Measurements from ENCODE around the gene ABCC6.
"Not testable (repeated sequence)": the region's sequence is repeated elsewhere in the genome, so short reads cannot be mapped to it uniquely, and the experiment has no call there.

Gene ABCC6

GRCh38 chr16:16166085-16166484 is 57.2 kb downstream of the ABCC6 start:
- TF ChIP-seq Cebpa-rat (IDR thresholded peaks at IDR 0.05), result no peak
- Histone ChIP-seq H3K4me3 (no peak overlapping the region), H3K27me3 (no peaks in the 10 kb centered on the region), H3K27ac (no peak overlapping the region), H3K9me3 (peaks cover 23% of the 10 kb centered on the region), H3K4me2 (no peak overlapping the region), H3K36me3 (no peaks in the 10 kb centered on the region), H3K9ac (no peak overlapping the region), H4K20me1 (no peaks in the 10 kb centered on the region), H3K4me1 (peaks cover 37% of the 10 kb centered on the region)

- TF ChIP-seq Cebpa-rat (IDR thresholded peaks at IDR 0.05), result no peak
- Histone ChIP-seq H3K27ac (peak overlapping the region; percentile 77; the same call in 1 of the 2 replicates), H3K4me1 (peaks cover 37% of the 10 kb centered on the region), H3K27me3 (no peaks in the 10 kb centered on the region), H3K9ac (no peak overlapping the region), H3K36me3 (no peaks in the 10 kb centered on the region), H3K4me2 (peak overlapping the region; percentile 56), H3K4me3 (no peak overlapping the region), H3K9me3 (peaks cover 42% of the 10 kb centered on the region), H4K20me1 (no peaks in the 10 kb centered on the region)
Measured at GRCh38 chr16:16164243-16164642, 59.1 kb downstream of the ABCC6 start.

- Histone ChIP-seq H3K27ac (peak overlapping the region; percentile 77), H3K4me3 (no peak overlapping the region), H4K20me1 (no peaks in the 10 kb centered on the region), H3K36me3 (no peaks in the 10 kb centered on the region), H3K27me3 (no peaks in the 10 kb centered on the region), H3K9me3 (peaks cover 49% of the 10 kb centered on the region), H3K4me1 (peaks cover 37% of the 10 kb centered on the region), H3K4me2 (peak overlapping the region; percentile 56), H3K9ac (peak overlapping the region; percentile 16; the same call in 1 of the 2 replicates)
- no peak for TF ChIP-seq Cebpa-rat (IDR thresholded peaks at IDR 0.05)
Measured at GRCh38 chr16:16163571-16163970, 59.7 kb downstream of the ABCC6 start.

DNA sequence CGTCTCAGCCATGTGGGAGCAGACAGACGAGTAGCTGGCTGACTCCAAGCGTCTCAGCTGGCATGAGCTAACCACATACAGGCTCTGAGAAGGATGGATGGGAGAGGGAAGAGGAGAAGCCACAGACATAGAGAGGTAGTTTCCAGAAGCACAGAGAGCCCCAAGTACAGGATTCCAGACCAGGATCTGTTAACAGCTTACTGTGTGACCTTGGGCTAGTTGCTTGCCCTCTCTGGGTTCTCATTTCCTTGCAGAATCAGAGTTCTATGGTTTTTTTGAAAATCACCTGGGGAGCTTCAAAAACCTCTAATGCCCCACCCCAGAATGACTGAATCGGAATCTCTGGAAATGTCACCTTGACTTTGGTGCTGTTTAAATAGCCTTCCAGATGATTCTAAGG is 60.2 kb downstream of the ABCC6 start:
- no peaks in the 10 kb centered on the region for H3K27me3 ChIP-seq
- no peaks in the 10 kb centered on the region for H3K36me3 ChIP-seq
- peaks cover 37% of the 10 kb centered on the region for H3K4me1 ChIP-seq
- H3K4me2 ChIP-seq, result peak overlapping the region; percentile 56
- no peak overlapping the region for H3K4me3 ChIP-seq
- H3K9ac ChIP-seq, result peak overlapping the region; percentile 16; the same call in 1 of the 2 replicates
- no peak for TF ChIP-seq Cebpa-rat (IDR thresholded peaks at IDR 0.05)
- peak overlapping the region; percentile 77 for H3K27ac ChIP-seq
- H3K9me3 ChIP-seq, result peaks cover 53% of the 10 kb centered on the region
- no peaks in the 10 kb centered on the region for H4K20me1 ChIP-seq

GRCh38 chr16:16162591-16162990 is 60.7 kb downstream of the ABCC6 start:
- Histone ChIP-seq H3K4me2 (peak overlapping the region; percentile 56), H3K9ac (no peak overlapping the region), H3K9me3 (peaks cover 58% of the 10 kb centered on the region), H3K36me3 (no peaks in the 10 kb centered on the region), H4K20me1 (no peaks in the 10 kb centered on the region), H3K4me1 (peaks cover 37% of the 10 kb centered on the region), H3K27me3 (no peaks in the 10 kb centered on the region), H3K4me3 (no peak overlapping the region), H3K27ac (peak overlapping the region; percentile 77)
- no peak for TF ChIP-seq Cebpa-rat (IDR thresholded peaks at IDR 0.05)

DNA sequence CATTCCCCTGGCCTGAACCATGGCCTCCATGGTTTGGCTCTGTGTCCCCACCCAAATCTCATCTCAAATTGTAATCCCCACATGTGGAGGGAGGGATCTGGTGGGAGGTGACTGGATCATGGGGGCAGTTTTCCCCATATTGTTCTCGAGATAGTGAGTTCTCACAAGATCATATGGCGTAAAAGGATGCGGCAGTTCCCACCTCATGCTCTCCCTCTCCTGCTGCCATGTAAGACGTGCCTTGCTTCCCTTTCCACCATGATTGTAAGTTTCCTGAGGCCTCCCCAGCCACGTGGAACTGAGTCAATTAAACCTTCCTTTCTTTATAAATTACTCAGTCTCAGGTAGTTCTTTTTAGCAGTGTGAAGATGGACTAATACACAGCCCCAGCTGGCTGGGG is 61.5 kb downstream of the ABCC6 start:
- H3K27ac ChIP-seq, result peak overlapping the region; percentile 47
- H3K9me3 ChIP-seq, result peaks cover 66% of the 10 kb centered on the region
- H3K4me1 ChIP-seq, result peaks cover 37% of the 10 kb centered on the region

GRCh38 chr16:16161319-16161718 is 62.0 kb downstream of the ABCC6 start:
- Histone ChIP-seq H3K27ac (peak overlapping the region; percentile 47), H4K20me1 (no peaks in the 10 kb centered on the region), H3K9ac (no peak overlapping the region), H3K4me3 (no peak overlapping the region), H3K4me1 (peaks cover 37% of the 10 kb centered on the region), H3K36me3 (no peaks in the 10 kb centered on the region), H3K27me3 (no peaks in the 10 kb centered on the region), H3K4me2 (no peak overlapping the region), H3K9me3 (peaks cover 71% of the 10 kb centered on the region)
- no peak for TF ChIP-seq Cebpa-rat (IDR thresholded peaks at IDR 0.05)

More for the DNA sequence above, 61.5 kb downstream of the ABCC6 start:
- not testable (repeated sequence) for H3K27me3 ChIP-seq, H3K36me3 ChIP-seq, H3K4me2 ChIP-seq, H4K20me1 ChIP-seq, H3K4me3 ChIP-seq, H3K9ac ChIP-seq

DNA sequence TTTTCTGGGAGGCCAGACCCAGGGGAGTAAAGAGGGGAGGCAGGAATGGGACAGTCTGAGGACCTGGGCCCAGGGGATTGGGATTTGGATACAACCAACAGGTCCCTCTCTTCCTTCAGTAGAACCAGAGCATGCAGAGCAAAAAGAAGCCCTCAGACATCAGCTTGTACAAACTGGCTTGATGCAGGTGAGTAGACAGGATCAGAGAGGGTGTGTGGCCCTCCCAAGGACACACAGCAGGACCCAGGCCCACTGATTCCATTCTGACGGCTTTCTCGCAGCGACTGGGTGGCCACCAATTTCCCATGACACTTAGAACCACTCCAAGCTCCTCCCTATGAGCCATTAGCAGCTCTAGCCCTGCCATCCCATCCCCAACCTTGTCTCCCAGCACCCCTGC is 63.6 kb downstream of the ABCC6 start:
- Histone ChIP-seq H3K9me3 (peaks cover 73% of the 10 kb centered on the region), H3K36me3 (no peaks in the 10 kb centered on the region), H3K4me1 (peaks cover 27% of the 10 kb centered on the region), H3K9ac (no peak overlapping the region), H3K27me3 (no peaks in the 10 kb centered on the region), H4K20me1 (no peaks in the 10 kb centered on the region), H3K27ac (no peak overlapping the region), H3K4me3 (no peak overlapping the region), H3K4me2 (no peak overlapping the region)
- TF ChIP-seq Cebpa-rat (IDR thresholded peaks at IDR 0.05), result no peak

DNA sequence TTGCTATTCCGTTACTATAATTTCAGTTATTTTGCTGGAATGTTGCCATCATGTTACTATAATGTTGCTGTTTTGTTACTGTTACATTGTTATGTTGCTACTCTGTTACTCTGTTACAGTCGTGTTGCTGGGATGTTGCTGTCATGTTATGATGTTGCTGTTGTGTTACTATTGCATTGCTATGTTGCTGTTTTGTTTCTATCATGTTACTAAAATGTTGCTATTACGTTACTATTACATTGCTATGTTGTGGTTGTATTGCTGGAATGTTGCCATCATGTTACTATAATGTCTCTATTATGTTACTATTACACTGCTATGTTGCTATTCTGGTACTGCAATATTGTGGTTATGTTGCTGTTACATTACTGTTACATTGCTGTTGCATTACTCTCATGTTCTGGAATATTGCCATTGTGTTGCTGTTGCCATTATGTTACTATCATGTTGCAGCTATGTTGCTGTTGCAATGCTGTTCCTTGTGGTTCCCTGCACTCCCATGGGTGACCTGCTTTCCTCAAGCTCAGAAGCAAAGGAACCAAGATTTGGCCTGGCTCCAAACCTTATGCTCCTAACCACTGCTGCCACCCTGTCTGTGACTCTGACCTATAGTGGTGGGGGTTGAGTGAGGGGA is 64.4 kb downstream of the ABCC6 start:
- no peak overlapping the region for H3K4me3 ChIP-seq
- no peak overlapping the region for H3K4me2 ChIP-seq
- no peaks in the 10 kb centered on the region for H3K36me3 ChIP-seq
- peaks cover 26% of the 10 kb centered on the region for H3K4me1 ChIP-seq
- H3K9ac ChIP-seq, result no peak overlapping the region
- no peaks in the 10 kb centered on the region for H4K20me1 ChIP-seq
- H3K27me3 ChIP-seq, result no peaks in the 10 kb centered on the region
- H3K9me3 ChIP-seq, result peaks cover 67% of the 10 kb centered on the region
- TF ChIP-seq Cebpa-rat (IDR thresholded peaks at IDR 0.05), result no peak
- H3K27ac ChIP-seq, result no peak overlapping the region

- Histone ChIP-seq H3K4me1 (peaks cover 19% of the 10 kb centered on the region), H3K4me2 (no peak overlapping the region), H3K36me3 (no peaks in the 10 kb centered on the region), H3K27ac (no peak overlapping the region), H3K9ac (no peak overlapping the region), H3K9me3 (peaks cover 67% of the 10 kb centered on the region), H3K27me3 (no peaks in the 10 kb centered on the region), H4K20me1 (no peaks in the 10 kb centered on the region), H3K4me3 (no peak overlapping the region)
- TF ChIP-seq Cebpa-rat (IDR thresholded peaks at IDR 0.05), result no peak
Measured at GRCh38 chr16:16158082-16158658, 65.1 kb downstream of the ABCC6 start.

Data from BLaER1 (cell line).